Dermis microvascular lymphatic vessel endothelial cell (primary cell): ENCODE data around the gene DDOST. TPM values are rescaled to one million over a fixed set of nuclear protein-coding genes. Genes with fewer than 3 reads are reported as not detected.

Experiments used
- total RNA-seq: library from RNA; depleted of rRNA; stranded (reverse); fragments of >200 nt; gene quantifications from 2 replicates; pipeline ENCODE4 v1.2.1, GENCODE V29; 2014

Gene DDOST
- total RNA-seq, 1 donor from 2014 or later: 302 TPM

Other genes with a start within 250 kb of the DDOST start
- gene CAMK2N1, start 175.2 kb downstream of the DDOST start, total RNA-seq: 0.76 and 1.0 TPM in 2 replicates
- 18.4 and 31.1 TPM in 2 replicates for gene MUL1, start 153.2 kb downstream of the DDOST start, total RNA-seq
- gene FAM43B, start 108.8 kb downstream of the DDOST start, total RNA-seq: under 0.01 TPM in 1 of 2 replicates, not detected in the other
- 1.2 and 4.4 TPM in 2 replicates for gene CDA, start 72.3 kb downstream of the DDOST start, total RNA-seq
- 53.4 and 100 TPM in 2 replicates for gene PINK1, start 27.9 kb downstream of the DDOST start, total RNA-seq
- gene KIF17, start 56.6 kb upstream of the DDOST start, total RNA-seq: 22.0 and 24.0 TPM in 2 replicates
- gene SH2D5, start 71.3 kb upstream of the DDOST start, total RNA-seq: 0.25 and 0.26 TPM in 2 replicates
- 150 and 192 TPM in 2 replicates for gene HP1BP3, start 125.9 kb upstream of the DDOST start, total RNA-seq